Panc1 (cell line): Measurements from ENCODE around the gene PPP2R5D. TPM values are rescaled to one million over a fixed set of nuclear protein-coding genes. Genes with fewer than 3 reads are reported as not detected.

Experiments used
- ATAC-seq: fragments of 200-7000 bp; cut with Tn5 transposase; 2 replicates; pipeline ENCODE4 v1.9.1; 2020; ENCODE audit warnings: mild to moderate bottlenecking, moderate library complexity
- BruUV-seq: library from RNA; stranded (reverse); fragments of 400-500 nt; replicated peaks from 2 replicates; lab custom pipeline; 2021; lab: Mats Ljungman, UMichigan
- CTCF ChIA-PET: fragments of 300-600 bp; sonication (Branson Sonifier 250); formaldehyde crosslinking; loops from one replicate; lab custom pipeline; 2022; ENCODE audit warnings: antibody characterized with exemption; lab: Charles Lee
- POLR2A ChIA-PET: fragments of 300-600 bp; sonication (Branson Sonifier 250); formaldehyde crosslinking; loops from one replicate; lab custom pipeline; 2022; ENCODE audit warnings: antibody characterized with exemption; lab: Charles Lee
- DNase-seq: peaks from one replicate; pipeline ENCODE4 v3.0.0-alpha.2; 2010; ENCODE audit warnings: low read depth, low spot score
- H3K27ac ChIP-seq: 2 replicates; pipeline ENCODE4 v1.5.1; 2011; ENCODE audit warnings: mild to moderate bottlenecking, low read length, inconsistent platforms
- H3K27me3 ChIP-seq: fragments of 200-500 bp; sonication (Bioruptor generic); 2 replicates; pipeline ENCODE4 v1.6.0; 2014; ENCODE audit warnings: low read length, inconsistent platforms; ENCODE audit not compliant: control insufficient read depth, insufficient read depth
- H3K36me3 ChIP-seq: fragments of 200-500 bp; sonication (Bioruptor generic); 2 replicates; pipeline ENCODE4 v1.5.1; 2014; ENCODE audit warnings: inconsistent platforms, mild to moderate bottlenecking, low read length, moderate library complexity; ENCODE audit not compliant: control insufficient read depth, insufficient read depth
- H3K4me1 ChIP-seq: 2 replicates; pipeline ENCODE4 v1.5.1; 2011; ENCODE audit warnings: inconsistent platforms, mild to moderate bottlenecking, low read length, moderate library complexity; ENCODE audit not compliant: control insufficient read depth, insufficient read depth
- H3K4me3 ChIP-seq, 2 experiments: 2 replicates each; pipeline ENCODE4 v1.5.1; 2011 to 2012; ENCODE audit warnings: low read depth in 2 of 2, low read length in 2 of 2, mild to moderate bottlenecking in 2 of 2, inconsistent platforms in 1 of 2, moderate library complexity in 1 of 2
- H3K9me3 ChIP-seq: fragments of 200-500 bp; sonication (Bioruptor generic); 2 replicates; pipeline ENCODE4 v1.5.1; 2014; ENCODE audit warnings: low read depth, mild to moderate bottlenecking, inconsistent platforms, low read length, moderate library complexity; ENCODE audit not compliant: control insufficient read depth, insufficient read depth
- POLR2AphosphoS5 ChIP-seq: IDR thresholded peaks from 2 replicates; pipeline ENCODE4 v1.6.1; 2012; ENCODE audit warnings: mild to moderate bottlenecking, low read depth, low read length, moderate library complexity
- SIN3A ChIP-seq: IDR thresholded peaks from 2 replicates; pipeline ENCODE4 v1.6.1; 2012; ENCODE audit warnings: low read depth, mild to moderate bottlenecking, low read length, moderate library complexity, borderline replicate concordance; ENCODE audit not compliant: insufficient read depth
- TCF7L2 ChIP-seq: IDR thresholded peaks from 2 replicates; pipeline ENCODE4 v1.6.1; 2011; ENCODE audit warnings: mild to moderate bottlenecking, low read depth, low read length, inconsistent platforms
- in situ Hi-C: cut with HindIII; loops from 2 replicates; pipeline ENCODE4 v1.10.0; 2016; ENCODE audit warnings: low sequenced_read_pairs, low pct_unique_long_range_greater_than_20kb
- intact Hi-C: fragments of 100-400 bp; cut with micrococcal nuclease; formaldehyde crosslinking; loops from one replicate; pipeline ENCODE4 v1.10.0; 2022; ENCODE audit not compliant: unreplicated experiment
- total RNA-seq: library from RNA; stranded (reverse); gene quantifications from one replicate; pipeline ENCODE4 v1.2.1, GENCODE V29; 2021; ENCODE audit not compliant: unreplicated experiment
- TF ChIP-seq, protein P1 (sequence below): fragments of 450-650 bp; IDR thresholded peaks from 2 replicates; pipeline ENCODE4 v1.5.1; 2017; ENCODE audit warnings: mild to moderate bottlenecking
- TF ChIP-seq, protein P2 (sequence below), 2 experiments: IDR thresholded peaks; 2 replicates each; pipeline ENCODE4 v1.6.1; 2011 to 2012; ENCODE audit warnings: low read depth in 2 of 2, control low read depth in 1 of 2, low read length in 1 of 2, mild to moderate bottlenecking in 1 of 2, moderate library complexity in 1 of 2; ENCODE audit not compliant: insufficient read depth in 1 of 2

PPP2R5D gene
- total RNA-seq, 1 experiment from 2014 or later: 63.6 TPM

- Histone ChIP-seq H3K36me3 (no peaks in the 10 kb centered on the region; the same call in 1 of the 2 replicates), H3K4me3 (no peak overlapping the region), H3K4me1 (peaks cover 3% of the 10 kb centered on the region; the same call in 1 of the 2 replicates), H3K9me3 (no peaks in the 10 kb centered on the region), H3K27me3 (no peaks in the 10 kb centered on the region), H3K27ac (no peak overlapping the region)
- in situ Hi-C loops: no loop called here
- intact Hi-C loops: no loop called here
- CTCF ChIA-PET: interaction anchor here (0.6 kb wide), 1 partner anchor 120 kb away, joined by 3 read pairs; no protein-coding TSS in a partner anchor
- no peak for DNase-seq
- POLR2A ChIA-PET: interaction anchor here (0.7 kb wide), 1 partner anchor 50 kb away, joined by 3 read pairs; no protein-coding TSS in a partner anchor
- ATAC-seq: no peak
- TF ChIP-seq POLR2AphosphoS5 (no peak), TCF7L2 (no peak), SIN3A (no peak)
- TF ChIP-seq, protein P1, sequence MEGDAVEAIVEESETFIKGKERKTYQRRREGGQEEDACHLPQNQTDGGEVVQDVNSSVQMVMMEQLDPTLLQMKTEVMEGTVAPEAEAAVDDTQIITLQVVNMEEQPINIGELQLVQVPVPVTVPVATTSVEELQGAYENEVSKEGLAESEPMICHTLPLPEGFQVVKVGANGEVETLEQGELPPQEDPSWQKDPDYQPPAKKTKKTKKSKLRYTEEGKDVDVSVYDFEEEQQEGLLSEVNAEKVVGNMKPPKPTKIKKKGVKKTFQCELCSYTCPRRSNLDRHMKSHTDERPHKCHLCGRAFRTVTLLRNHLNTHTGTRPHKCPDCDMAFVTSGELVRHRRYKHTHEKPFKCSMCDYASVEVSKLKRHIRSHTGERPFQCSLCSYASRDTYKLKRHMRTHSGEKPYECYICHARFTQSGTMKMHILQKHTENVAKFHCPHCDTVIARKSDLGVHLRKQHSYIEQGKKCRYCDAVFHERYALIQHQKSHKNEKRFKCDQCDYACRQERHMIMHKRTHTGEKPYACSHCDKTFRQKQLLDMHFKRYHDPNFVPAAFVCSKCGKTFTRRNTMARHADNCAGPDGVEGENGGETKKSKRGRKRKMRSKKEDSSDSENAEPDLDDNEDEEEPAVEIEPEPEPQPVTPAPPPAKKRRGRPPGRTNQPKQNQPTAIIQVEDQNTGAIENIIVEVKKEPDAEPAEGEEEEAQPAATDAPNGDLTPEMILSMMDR: no peak
- TF ChIP-seq, protein P2, sequence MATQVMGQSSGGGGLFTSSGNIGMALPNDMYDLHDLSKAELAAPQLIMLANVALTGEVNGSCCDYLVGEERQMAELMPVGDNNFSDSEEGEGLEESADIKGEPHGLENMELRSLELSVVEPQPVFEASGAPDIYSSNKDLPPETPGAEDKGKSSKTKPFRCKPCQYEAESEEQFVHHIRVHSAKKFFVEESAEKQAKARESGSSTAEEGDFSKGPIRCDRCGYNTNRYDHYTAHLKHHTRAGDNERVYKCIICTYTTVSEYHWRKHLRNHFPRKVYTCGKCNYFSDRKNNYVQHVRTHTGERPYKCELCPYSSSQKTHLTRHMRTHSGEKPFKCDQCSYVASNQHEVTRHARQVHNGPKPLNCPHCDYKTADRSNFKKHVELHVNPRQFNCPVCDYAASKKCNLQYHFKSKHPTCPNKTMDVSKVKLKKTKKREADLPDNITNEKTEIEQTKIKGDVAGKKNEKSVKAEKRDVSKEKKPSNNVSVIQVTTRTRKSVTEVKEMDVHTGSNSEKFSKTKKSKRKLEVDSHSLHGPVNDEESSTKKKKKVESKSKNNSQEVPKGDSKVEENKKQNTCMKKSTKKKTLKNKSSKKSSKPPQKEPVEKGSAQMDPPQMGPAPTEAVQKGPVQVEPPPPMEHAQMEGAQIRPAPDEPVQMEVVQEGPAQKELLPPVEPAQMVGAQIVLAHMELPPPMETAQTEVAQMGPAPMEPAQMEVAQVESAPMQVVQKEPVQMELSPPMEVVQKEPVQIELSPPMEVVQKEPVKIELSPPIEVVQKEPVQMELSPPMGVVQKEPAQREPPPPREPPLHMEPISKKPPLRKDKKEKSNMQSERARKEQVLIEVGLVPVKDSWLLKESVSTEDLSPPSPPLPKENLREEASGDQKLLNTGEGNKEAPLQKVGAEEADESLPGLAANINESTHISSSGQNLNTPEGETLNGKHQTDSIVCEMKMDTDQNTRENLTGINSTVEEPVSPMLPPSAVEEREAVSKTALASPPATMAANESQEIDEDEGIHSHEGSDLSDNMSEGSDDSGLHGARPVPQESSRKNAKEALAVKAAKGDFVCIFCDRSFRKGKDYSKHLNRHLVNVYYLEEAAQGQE (IDR thresholded peaks at IDR 0.05; ENCODE audit: insufficient read depth in 1 of 2, low read depth in 2 of 2, low read length in 1 of 2): no peak
- BruUV-seq: no TSS peak
Measured at GRCh38 chr6:43037197-43037596, 52.8 kb downstream of the PPP2R5D start.

GRCh38 chr6:43037706-43038105, 53.3 kb downstream of the PPP2R5D start:
- H3K27me3 ChIP-seq: no peaks in the 10 kb centered on the region
- TSS peak; percentile 49 for BruUV-seq
- no peak for TF ChIP-seq TCF7L2
- TF ChIP-seq, protein P2 (IDR thresholded peaks at IDR 0.05; ENCODE audit: insufficient read depth in 1 of 2, low read depth in 2 of 2, low read length in 1 of 2): no peak
- no peak for TF ChIP-seq SIN3A
- no peak for TF ChIP-seq POLR2AphosphoS5
- TF ChIP-seq, protein P1: no peak
- intact Hi-C loops: no loop called here
- no peaks in the 10 kb centered on the region; the same call in 1 of the 2 replicates for H3K36me3 ChIP-seq
- in situ Hi-C loops: no loop called here
- H3K4me1 ChIP-seq: peaks cover 3% of the 10 kb centered on the region; the same call in 1 of the 2 replicates
- H3K9me3 ChIP-seq: no peaks in the 10 kb centered on the region
- no peak overlapping the region for H3K27ac ChIP-seq
- ChIA-PET CTCF (interaction anchor here (0.6 kb wide), 1 partner anchor 121 kb away, joined by 3 read pairs; no protein-coding TSS in a partner anchor), POLR2A (interaction anchor here (0.5 to 0.7 kb wide), 2 partner anchors 50 to 120 kb away, joined by 3 read pairs; no protein-coding TSS in a partner anchor)
- no peak overlapping the region for H3K4me3 ChIP-seq
- ATAC-seq (no peak), DNase-seq (no peak)
